Colon (tissue), 2 donors: Measurements from ENCODE around the gene MC2R.
"Not testable (repeated sequence)": the region's sequence is repeated elsewhere in the genome, so short reads cannot be mapped to it uniquely, and the experiment has no call there.

ENCODE experiments used
- FAIRE-seq: peaks from 2 replicates; lab custom pipeline; 2012; peaks lifted over from hg19 to GRCh38; lab: Jason Lieb, UNC
- donor health status: control.
- donor health status: control.

The MC2R gene

GRCh38 chr18:13893418-13893760 is 21.9 kb downstream of the MC2R start:
- no peak for FAIRE-seq

GRCh38 chr18:13892098-13892497 is 23.2 kb downstream of the MC2R start:
- no peak for FAIRE-seq

GRCh38 chr18:13890761-13891361 is 24.5 kb downstream of the MC2R start:
- no peak for FAIRE-seq

GRCh38 chr18:13889671-13890070 is 25.7 kb downstream of the MC2R start:
- no peak for FAIRE-seq

GRCh38 chr18:13888191-13888716 is 27.1 kb downstream of the MC2R start:
- FAIRE-seq = no peak

GRCh38 chr18:13885009-13885408 is 30.3 kb downstream of the MC2R start:
- no peak for FAIRE-seq

GRCh38 chr18:13879937-13880336 is 35.4 kb downstream of the MC2R start:
- no peak for FAIRE-seq

GRCh38 chr18:13879492-13879891 is 35.8 kb downstream of the MC2R start:
- FAIRE-seq = no peak

- FAIRE-seq = no peak
Observed at GRCh38 chr18:13878857-13879256, 36.5 kb downstream of the MC2R start.

GRCh38 chr18:13877157-13877556 is 38.2 kb downstream of the MC2R start:
- FAIRE-seq = no peak

GRCh38 chr18:13874558-13874957 is 40.8 kb downstream of the MC2R start:
- no peak for FAIRE-seq

GRCh38 chr18:13872932-13873331 is 42.4 kb downstream of the MC2R start:
- FAIRE-seq = no peak

- FAIRE-seq = no peak
Observed at GRCh38 chr18:13872373-13872772, 43.0 kb downstream of the MC2R start.

GRCh38 chr18:13871701-13872100 is 43.6 kb downstream of the MC2R start:
- no peak for FAIRE-seq

- FAIRE-seq = no peak
Observed at GRCh38 chr18:13868501-13869271, 46.6 kb downstream of the MC2R start.

GRCh38 chr18:13862898-13863297 is 52.4 kb downstream of the MC2R start:
- not testable (repeated sequence) for FAIRE-seq

GRCh38 chr18:13849791-13850190 is 65.5 kb downstream of the MC2R start:
- FAIRE-seq = no peak

GRCh38 chr18:13836559-13836958 is 78.8 kb downstream of the MC2R start:
- FAIRE-seq = no peak

GRCh38 chr18:13835202-13835601 is 80.1 kb downstream of the MC2R start:
- FAIRE-seq = no peak

- no peak for FAIRE-seq
Observed at GRCh38 chr18:13834496-13835015, 80.8 kb downstream of the MC2R start.
